Bronchial epithelial cell (primary cell): ENCODE measurements around the gene CCDC107. TPM values are rescaled to one million over a fixed set of nuclear protein-coding genes. Genes with fewer than 3 reads are reported as not detected.
A peak's percentile ranks its signal among the peaks of the same experiment; 100 is the strongest.

Source experiments
- DNase-seq: peaks from one replicate; pipeline ENCODE4 v3.0.0-alpha.2; 2010; ENCODE audit warnings: low read depth
- FAIRE-seq: peaks from 2 replicates; lab custom pipeline; 2011; peaks lifted over from hg19 to GRCh38; lab: Jason Lieb, UNC
- H3K27me3 ChIP-seq: 2 replicates; pipeline ENCODE4 v1.5.1; 2011; ENCODE audit warnings: low read length; ENCODE audit not compliant: control insufficient read depth, insufficient read depth
- H3K36me3 ChIP-seq: 2 replicates; pipeline ENCODE4 v1.5.1; 2011; ENCODE audit warnings: low read length; ENCODE audit not compliant: control insufficient read depth, insufficient read depth
- H3K4me3 ChIP-seq: 2 replicates; pipeline ENCODE4 v1.5.1; 2011; ENCODE audit warnings: mild to moderate bottlenecking, low read depth, low read length, control low read depth
- total RNA-seq: library from RNA; depleted of rRNA; stranded (reverse); fragments of >200 nt; gene quantifications from 2 replicates; pipeline ENCODE4 v1.2.1, GENCODE V29; 2014
- TF ChIP-seq, protein P1 (sequence below): IDR thresholded peaks from 2 replicates; pipeline ENCODE4 v1.5.1; 2011; ENCODE audit warnings: mild to moderate bottlenecking, moderate library complexity, low read length, control low read depth, inconsistent platforms; ENCODE audit not compliant: insufficient read depth, severe bottlenecking

The CCDC107 gene
- total RNA-seq, 1 donor from 2014 or later = 13.7 TPM

DNA sequence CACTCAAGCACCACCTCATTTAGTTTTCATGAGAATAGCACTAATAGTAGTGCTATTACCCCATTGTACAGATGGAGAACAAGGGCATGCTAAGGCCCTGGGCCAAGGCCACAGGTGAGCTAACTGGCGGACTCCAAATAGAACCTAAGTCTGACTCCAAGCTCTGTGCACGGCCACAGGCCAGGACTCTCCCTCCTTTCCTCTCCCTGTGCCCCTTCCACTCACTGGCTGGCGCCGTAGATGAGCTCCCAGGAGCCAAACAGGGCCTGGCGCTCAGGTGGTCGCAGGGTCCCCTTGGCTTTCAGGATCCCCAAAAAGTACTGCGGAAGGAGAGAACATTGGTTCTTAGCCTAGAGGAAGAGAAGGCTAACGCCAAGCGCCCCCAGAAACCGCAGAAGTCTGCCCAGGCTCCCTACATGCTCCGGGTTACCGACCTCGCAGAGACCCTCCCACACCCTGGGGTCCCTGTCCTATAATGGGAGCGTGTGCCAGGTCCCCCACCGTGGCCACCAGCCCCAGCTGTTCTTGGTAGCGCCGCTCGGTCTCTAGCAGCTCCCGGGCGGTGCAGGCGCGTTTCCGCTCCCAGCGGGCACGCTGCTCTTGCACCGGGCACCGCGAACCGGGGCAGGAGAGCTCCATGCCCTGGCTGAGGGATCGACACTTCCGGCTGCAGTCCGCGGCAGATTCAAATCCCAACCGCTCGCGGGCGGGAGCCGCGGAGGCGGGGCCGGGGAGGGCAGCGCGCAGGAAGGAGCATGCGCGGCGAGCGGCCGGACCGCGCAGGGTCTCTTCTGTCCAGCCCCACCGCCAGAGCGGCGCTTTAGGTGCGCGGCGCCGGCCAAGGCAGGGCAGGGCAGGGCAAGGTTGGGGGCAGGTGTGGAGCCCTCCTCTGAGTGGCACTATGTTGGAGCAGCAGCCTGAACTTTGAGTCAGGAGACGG lies 6.7 kb downstream of the CCDC107 start, which contains the start of gene ARHGEF39:
Gene ARHGEF39 (minus strand): TSS at position 665 of the 940 bp plus-strand sequence. CDS start 26 bp downstream, at position 639.
- H3K4me3 ChIP-seq = peak within 1 kb of the TSS; percentile 55
- TF ChIP-seq, protein P1, sequence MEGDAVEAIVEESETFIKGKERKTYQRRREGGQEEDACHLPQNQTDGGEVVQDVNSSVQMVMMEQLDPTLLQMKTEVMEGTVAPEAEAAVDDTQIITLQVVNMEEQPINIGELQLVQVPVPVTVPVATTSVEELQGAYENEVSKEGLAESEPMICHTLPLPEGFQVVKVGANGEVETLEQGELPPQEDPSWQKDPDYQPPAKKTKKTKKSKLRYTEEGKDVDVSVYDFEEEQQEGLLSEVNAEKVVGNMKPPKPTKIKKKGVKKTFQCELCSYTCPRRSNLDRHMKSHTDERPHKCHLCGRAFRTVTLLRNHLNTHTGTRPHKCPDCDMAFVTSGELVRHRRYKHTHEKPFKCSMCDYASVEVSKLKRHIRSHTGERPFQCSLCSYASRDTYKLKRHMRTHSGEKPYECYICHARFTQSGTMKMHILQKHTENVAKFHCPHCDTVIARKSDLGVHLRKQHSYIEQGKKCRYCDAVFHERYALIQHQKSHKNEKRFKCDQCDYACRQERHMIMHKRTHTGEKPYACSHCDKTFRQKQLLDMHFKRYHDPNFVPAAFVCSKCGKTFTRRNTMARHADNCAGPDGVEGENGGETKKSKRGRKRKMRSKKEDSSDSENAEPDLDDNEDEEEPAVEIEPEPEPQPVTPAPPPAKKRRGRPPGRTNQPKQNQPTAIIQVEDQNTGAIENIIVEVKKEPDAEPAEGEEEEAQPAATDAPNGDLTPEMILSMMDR = no peak
- FAIRE-seq (no peak), DNase-seq (peak; percentile 70)
- H3K36me3 ChIP-seq = peaks cover 1% of the 10 kb centered on the region
- H3K27me3 ChIP-seq = no peaks in the 10 kb centered on the region

DNA sequence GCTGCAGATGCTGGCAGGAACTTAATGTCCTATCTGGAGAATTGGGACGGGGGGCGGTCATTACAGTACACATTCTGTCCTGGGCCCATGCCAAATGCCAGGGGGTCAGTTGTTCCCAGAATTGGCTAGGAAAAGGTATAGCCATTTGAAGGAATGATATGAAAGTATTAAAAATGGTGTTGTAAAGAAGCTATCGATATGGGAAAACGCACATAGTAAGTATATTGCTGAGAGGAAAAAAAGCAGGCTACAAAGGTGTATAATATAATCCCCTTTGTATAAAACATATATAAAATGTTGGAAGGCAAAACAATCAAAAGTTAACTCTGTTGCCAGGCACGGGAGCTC lies 7.4 kb downstream of the CCDC107 start:
- Histone ChIP-seq H3K36me3 (peaks cover 1% of the 10 kb centered on the region), H3K4me3 (peak overlapping the region; percentile 55), H3K27me3 (no peaks in the 10 kb centered on the region)
- TF ChIP-seq, protein P1 = no peak
- DNase-seq (no peak), FAIRE-seq (no peak)

DNA sequence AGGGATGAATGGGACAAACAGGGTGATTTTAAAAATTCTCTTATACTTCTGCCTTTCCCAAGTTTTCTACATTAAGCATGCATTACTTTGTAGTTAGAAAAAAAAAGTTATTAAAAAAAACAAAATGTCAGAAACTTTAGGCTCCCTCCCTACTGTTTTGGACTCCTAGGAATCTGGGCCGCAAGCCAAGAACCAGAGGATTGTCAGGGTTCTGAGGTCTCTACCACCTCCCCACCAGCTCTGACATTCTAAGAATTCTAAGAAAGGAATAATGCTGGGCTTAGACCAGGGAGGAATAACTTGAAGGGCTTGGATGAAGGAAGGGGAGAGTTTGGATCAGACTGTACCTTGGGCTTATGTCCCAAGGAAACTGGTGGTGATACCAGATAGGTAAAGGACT lies 8.0 kb downstream of the CCDC107 start:
- no peaks in the 10 kb centered on the region for H3K36me3 ChIP-seq
- no peaks in the 10 kb centered on the region for H3K27me3 ChIP-seq
- FAIRE-seq = no peak
- TF ChIP-seq, protein P1 = no peak
- no peak overlapping the region for H3K4me3 ChIP-seq
- no peak for DNase-seq

DNA sequence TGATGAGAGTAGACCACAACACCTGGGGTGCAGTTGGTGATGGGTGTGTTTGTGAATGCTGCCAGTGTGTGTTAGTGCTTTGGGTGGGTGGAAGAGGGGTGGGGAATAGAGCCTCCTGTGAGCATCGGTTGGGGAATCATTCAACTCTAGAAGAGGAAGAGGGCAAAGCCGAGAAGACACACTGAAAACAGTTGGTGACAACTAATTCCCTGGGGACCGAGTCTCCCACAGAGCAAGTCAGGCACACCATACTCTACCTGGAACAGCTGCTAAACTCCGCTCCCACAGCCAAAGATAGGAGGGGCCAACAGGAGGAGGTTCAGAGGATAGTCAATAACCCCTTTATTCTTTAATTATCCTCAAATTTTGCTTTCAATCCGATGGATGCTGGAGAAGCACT lies 8.5 kb downstream of the CCDC107 start:
- FAIRE-seq (no peak), DNase-seq (no peak)
- no peaks in the 10 kb centered on the region for H3K36me3 ChIP-seq
- no peak overlapping the region for H3K4me3 ChIP-seq
- TF ChIP-seq, protein P1 = no peak
- no peaks in the 10 kb centered on the region for H3K27me3 ChIP-seq

DNA sequence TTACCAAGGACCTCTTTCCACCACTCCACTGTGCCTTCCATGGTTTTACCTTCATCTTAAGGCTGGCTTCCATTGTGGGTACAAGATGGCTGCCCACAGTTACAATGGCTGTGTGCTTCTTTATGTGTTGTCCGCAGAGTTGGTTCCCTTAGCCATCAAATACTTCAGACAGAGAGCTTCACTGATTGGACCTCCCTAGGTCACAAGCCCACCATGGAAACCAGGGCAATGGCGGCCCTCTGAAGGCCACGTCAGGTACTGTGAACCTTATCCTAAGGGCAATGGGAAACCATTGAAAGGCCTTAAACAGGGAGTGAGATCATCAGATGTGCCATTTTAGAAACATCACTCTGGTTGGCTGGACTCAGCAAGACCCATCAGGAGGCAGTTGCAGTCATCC lies 9.8 kb downstream of the CCDC107 start:
- no peak for FAIRE-seq
- no peak for DNase-seq
- no peak overlapping the region for H3K4me3 ChIP-seq
- no peaks in the 10 kb centered on the region for H3K27me3 ChIP-seq
- TF ChIP-seq, protein P1 = no peak
- no peaks in the 10 kb centered on the region for H3K36me3 ChIP-seq
